Parathyroid adenoma (tissue), 2 donors: Measurements from ENCODE around the gene TARS2.

ENCODE experiments used
- H2AFZ ChIP-seq: fragments of 300-600 bp; sonication (generic); one replicate; pipeline ENCODE4 v1.7.0; 2017; ENCODE audit warnings: antibody characterized with exemption, mild to moderate bottlenecking
- H3K27ac ChIP-seq: fragments of 300-600 bp; sonication (generic); one replicate; pipeline ENCODE4 v1.7.0; 2017
- H3K27me3 ChIP-seq: fragments of 300-600 bp; sonication (generic); one replicate; pipeline ENCODE4 v1.7.0; 2017; ENCODE audit warnings: low read length; ENCODE audit not compliant: control insufficient read depth, insufficient read depth
- H3K36me3 ChIP-seq: fragments of 300-600 bp; sonication (generic); one replicate; pipeline ENCODE4 v1.7.0; 2017; ENCODE audit warnings: low read length; ENCODE audit not compliant: control insufficient read depth, insufficient read depth
- H3K4me1 ChIP-seq: fragments of 300-600 bp; sonication (generic); one replicate; pipeline ENCODE4 v1.7.0; 2017; ENCODE audit warnings: control low read depth
- H3K4me2 ChIP-seq: fragments of 300-600 bp; sonication (generic); one replicate; pipeline ENCODE4 v1.7.0; 2017; ENCODE audit warnings: low read length
- H3K4me3 ChIP-seq: fragments of 300-600 bp; sonication (generic); one replicate; pipeline ENCODE4 v1.7.0; 2017; ENCODE audit warnings: low read depth, low read length
- H3K79me2 ChIP-seq: fragments of 300-600 bp; sonication (generic); one replicate; pipeline ENCODE4 v1.7.0; 2017; ENCODE audit warnings: control low read depth
- H3K9ac ChIP-seq: fragments of 300-600 bp; sonication (generic); one replicate; pipeline ENCODE4 v1.7.0; 2017; ENCODE audit warnings: mild to moderate bottlenecking
- H3K9me3 ChIP-seq: fragments of 300-600 bp; sonication (generic); one replicate; pipeline ENCODE4 v1.7.0; 2017; ENCODE audit warnings: low read length; ENCODE audit not compliant: control insufficient read depth
- CTCF ChIP-seq: fragments of 300-600 bp; sonication (generic); IDR thresholded peaks from one replicate; pipeline ENCODE4 v1.7.0; 2017; ENCODE audit warnings: antibody characterized with exemption, mild to moderate bottlenecking
- donor health status: primary hyperparathyroidism.

TARS2 gene

GRCh38 chr1:150515328-150516049 lies 28.3 kb downstream of the TARS2 start, which contains the start of gene FALEC:
Gene FALEC, plus strand, starts transcription at chr1:150515752.
- H3K79me2 ChIP-seq: no peaks in the 10 kb centered on the region
- no peak for TF ChIP-seq CTCF
- peak within 1 kb of the TSS; percentile 80 for H3K4me3 ChIP-seq
- H2AFZ ChIP-seq: peak within 1 kb of the TSS; percentile 93
- H3K9me3 ChIP-seq: no peaks in the 10 kb centered on the region
- H3K27me3 ChIP-seq: no peaks in the 10 kb centered on the region
- H3K36me3 ChIP-seq: no peaks in the 10 kb centered on the region
- peak within 1 kb of the TSS; percentile 39 for H3K27ac ChIP-seq
- no peaks in the 10 kb centered on the region for H3K4me1 ChIP-seq
- H3K9ac ChIP-seq: no peak within 1 kb of the TSS
- peak within 1 kb of the TSS; percentile 86 for H3K4me2 ChIP-seq

GRCh38 chr1:150516050-150516591 lies 28.9 kb downstream of the TARS2 start:
- peak overlapping the region; percentile 93 for H2AFZ ChIP-seq
- H3K27ac ChIP-seq: peak overlapping the region; percentile 39
- H3K79me2 ChIP-seq: no peaks in the 10 kb centered on the region
- H3K9ac ChIP-seq: no peak overlapping the region
- H3K4me1 ChIP-seq: no peaks in the 10 kb centered on the region
- H3K4me3 ChIP-seq: peak overlapping the region; percentile 80
- no peaks in the 10 kb centered on the region for H3K27me3 ChIP-seq
- no peaks in the 10 kb centered on the region for H3K9me3 ChIP-seq
- no peaks in the 10 kb centered on the region for H3K36me3 ChIP-seq
- peak overlapping the region; percentile 86 for H3K4me2 ChIP-seq
- no peak for TF ChIP-seq CTCF

GRCh38 chr1:150516616-150517015 lies 29.4 kb downstream of the TARS2 start:
- no peak overlapping the region for H3K4me2 ChIP-seq
- H3K27me3 ChIP-seq: no peaks in the 10 kb centered on the region
- H3K27ac ChIP-seq: no peak overlapping the region
- no peaks in the 10 kb centered on the region for H3K79me2 ChIP-seq
- no peaks in the 10 kb centered on the region for H3K9me3 ChIP-seq
- H3K4me3 ChIP-seq: no peak overlapping the region
- TF ChIP-seq CTCF: no peak
- no peaks in the 10 kb centered on the region for H3K4me1 ChIP-seq
- no peak overlapping the region for H3K9ac ChIP-seq
- H2AFZ ChIP-seq: no peak overlapping the region
- no peaks in the 10 kb centered on the region for H3K36me3 ChIP-seq

- Histone ChIP-seq H3K4me2 (no peak overlapping the region), H3K27ac (no peak overlapping the region), H3K4me1 (no peaks in the 10 kb centered on the region), H2AFZ (no peak overlapping the region), H3K27me3 (no peaks in the 10 kb centered on the region), H3K79me2 (no peaks in the 10 kb centered on the region), H3K4me3 (no peak overlapping the region), H3K36me3 (no peaks in the 10 kb centered on the region), H3K9ac (no peak overlapping the region), H3K9me3 (no peaks in the 10 kb centered on the region)
- no peak for TF ChIP-seq CTCF
These were observed 34.2 kb downstream of the TARS2 start for GRCh38 chr1:150521196-150521968.
